GM21619 (cell line): Measurements from ENCODE around the gene MPEG1.

ENCODE experiments used
- ATAC-seq: cut with Tn5 transposase; IDR thresholded peaks from one replicate; pipeline ENCODE4 v1.9.1; 2021; ENCODE audit not compliant: unreplicated experiment

Gene MPEG1

DNA sequence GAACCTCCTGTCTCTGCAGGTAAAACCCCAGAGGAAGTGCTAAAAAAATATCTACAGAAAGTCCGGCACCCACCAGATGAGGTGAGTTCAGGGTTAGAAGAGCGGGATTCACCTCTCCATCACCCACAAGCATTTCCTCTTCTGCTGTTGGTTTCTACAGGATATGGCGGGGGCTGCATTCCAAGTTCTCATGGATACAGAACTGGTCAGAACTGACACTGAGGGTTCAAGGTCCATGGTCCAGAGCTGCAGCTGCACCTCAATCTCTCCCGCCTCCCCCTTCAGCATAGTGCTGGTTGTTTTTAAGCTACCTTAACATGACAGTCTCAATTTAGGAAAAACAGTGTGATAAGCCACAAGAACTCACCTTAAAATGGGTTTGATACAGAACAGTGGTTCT, 21.6 kb downstream of the MPEG1 start:
- ATAC-seq: no peak

DNA sequence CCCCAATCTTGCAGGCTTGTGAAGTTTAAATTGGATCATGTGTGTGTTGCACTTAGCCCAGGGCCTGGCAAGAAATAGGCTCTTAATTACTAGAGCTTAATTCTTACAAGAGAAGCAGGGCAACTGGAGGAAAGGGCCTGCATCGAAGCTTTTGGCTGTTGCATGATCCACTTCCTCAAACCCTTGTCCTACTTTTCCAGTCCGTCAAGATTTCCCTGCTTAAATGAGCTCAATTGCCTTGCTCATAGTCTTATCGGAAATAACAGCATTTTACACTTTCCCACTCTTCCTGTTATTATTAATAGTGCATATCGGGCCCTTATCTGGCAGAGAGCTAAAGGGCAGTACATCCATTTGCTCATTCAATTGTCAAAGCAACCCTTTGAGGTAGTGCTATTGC, 22.7 kb downstream of the MPEG1 start:
- no peak for ATAC-seq

DNA sequence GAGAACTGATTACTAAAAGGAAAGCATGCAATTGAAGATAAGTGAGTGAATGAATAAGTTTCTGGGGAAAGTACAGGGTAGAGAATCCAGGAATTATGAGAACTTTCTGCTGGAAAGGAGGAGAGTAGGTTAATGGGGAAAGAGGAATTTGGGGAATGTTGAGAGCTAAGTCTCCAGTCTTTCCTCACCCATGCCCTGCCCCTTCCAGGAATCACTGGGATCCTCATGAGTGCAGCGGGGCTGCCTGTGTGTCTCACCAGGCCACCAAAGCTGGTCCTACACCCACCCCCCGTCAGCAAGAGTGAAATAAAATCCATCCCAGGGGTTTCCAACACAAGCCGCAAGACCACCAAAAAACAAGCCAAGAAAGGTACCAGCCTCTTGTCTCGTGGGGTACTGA, 23.8 kb downstream of the MPEG1 start:
- no peak for ATAC-seq

DNA sequence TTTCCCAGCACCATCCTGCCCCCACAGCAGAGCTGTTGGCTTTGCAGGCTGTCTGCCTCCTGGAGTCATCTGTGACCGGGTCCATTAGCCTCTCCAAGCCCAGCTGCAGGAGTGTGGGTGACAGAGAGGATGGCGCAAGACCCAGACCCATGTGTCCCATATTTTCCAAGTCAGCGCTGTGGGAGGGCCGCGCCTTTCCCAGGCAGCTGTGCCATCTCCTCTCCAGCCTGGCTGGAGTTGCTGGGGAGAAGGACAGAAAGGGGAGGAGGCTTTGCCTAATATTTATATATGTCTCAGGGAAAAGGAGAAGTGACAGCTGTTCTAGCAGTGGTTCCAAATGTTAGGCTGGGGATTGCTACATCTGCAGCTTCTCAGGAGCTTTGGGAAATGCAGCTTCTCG, 25.1 kb downstream of the MPEG1 start:
- ATAC-seq: no peak

DNA sequence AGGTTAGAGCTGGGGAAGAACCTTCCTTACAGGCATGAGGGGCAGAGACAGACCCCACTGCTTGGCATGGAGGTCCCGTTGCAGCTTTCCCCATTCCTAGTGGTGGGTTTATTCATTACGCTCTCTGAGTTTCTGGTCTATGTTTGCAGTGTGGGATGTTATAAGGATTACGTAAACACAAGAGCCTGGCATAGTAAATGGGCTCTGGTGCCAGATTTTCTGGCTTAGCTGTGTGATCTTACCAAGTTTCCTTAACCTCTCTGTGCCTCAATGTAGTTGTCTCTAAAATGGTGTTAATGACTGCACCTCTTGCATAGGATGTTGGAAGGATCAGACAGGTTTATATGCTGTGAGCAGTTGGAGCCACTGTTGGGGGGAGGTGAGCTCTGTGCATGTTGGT, 25.7 kb downstream of the MPEG1 start:
- ATAC-seq: no peak

DNA sequence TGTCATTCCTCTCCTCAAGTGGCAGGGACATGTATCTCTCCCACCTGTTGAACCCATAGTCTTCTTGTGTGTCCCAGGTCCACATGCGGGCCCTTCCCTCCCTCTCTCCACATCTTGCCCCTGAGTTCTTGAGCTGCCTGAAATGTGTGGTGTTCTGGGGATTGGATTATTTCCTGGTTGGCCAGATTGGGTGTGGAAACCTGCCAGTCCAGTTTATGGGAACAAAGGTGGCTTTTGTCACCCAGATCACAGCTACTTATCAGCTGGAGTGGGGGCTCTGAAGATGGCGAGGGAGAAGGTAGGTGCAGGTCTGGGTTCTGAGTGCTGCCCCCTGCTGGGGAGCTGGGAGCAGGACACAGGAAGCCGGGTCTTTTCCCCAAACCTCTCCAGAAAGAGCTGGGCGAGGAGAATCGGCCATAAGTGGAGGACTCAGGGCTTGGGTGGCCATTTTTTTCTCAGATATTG, 26.6 kb downstream of the MPEG1 start:
- ATAC-seq: peak; percentile 70

DNA sequence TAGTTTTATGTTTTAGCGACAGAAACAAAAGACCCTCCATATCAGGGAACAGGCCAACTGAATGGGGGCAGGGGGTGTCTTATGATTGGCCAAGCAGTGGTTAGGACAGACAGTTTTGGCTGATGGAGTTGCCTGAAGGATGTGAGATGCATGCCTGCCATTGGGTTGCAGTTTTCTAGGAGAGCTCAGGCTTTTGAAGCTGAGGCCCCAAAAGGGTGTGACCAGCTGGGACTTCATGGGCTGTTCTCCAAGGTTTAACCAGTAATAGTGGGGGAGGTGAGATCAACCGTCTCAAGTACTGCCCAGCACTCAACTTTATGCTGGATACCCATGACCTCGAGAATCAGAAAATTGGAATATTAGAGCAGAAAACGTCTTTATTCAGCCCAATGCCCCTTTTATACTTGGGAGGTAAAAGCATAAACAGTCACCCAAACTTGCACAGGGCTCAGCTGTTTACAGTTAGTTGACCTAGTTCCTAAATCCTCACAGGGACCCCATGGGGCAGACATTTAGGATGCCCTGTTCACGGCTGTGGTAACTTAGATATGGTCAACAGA, 27.3 kb downstream of the MPEG1 start:
- ATAC-seq: no peak

DNA sequence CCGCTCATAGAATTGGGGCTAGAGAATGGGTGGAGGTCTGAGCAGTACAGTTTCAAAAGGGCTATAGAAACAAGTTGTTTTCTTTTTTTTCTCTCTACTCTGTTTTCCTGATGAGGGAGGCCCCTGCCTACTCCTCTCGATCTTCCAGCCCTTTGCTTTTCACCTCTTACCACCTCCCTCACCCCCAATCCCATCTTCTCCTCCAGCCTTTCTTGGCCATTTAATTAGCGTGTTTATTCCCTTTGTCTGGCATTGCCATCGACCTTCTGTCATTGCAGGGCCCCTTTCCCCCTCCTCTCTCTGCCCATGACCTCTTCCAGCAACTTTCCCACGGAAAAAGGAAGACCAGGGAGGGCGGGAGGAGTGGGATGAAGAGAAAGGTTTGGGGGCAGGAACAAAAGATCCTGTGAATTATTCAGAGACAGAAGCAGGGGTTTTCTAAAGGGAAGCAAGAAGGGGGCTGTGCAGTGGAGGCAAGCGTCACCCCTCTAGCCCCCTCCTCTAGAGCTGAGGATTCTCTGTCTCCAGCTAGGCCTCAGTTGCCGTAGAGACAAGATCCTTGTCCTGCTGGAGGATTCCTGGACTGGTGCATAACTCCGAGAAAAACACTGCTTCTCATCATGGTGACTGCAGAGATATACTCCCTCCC, 27.9 kb downstream of the MPEG1 start:
- ATAC-seq: no peak

DNA sequence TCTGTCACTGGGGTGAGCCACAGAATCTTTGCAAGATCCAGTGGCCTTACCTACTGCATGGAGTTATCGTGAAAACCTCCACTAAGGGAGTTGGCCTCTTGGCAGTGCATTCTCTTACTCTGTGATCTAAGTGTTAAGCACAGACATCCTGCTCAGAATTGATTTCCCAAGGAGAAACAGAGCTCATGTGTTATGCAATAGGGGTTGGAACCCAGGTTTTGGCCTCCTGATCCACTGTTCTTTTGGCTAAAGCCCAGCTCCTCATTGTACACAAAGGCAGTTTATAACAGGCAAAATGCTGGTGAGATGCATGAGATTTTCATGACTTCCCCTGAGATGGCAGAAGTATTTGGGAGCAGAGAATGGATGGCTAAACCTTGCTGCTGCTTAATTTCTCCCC, 29.0 kb downstream of the MPEG1 start:
- no peak for ATAC-seq

DNA sequence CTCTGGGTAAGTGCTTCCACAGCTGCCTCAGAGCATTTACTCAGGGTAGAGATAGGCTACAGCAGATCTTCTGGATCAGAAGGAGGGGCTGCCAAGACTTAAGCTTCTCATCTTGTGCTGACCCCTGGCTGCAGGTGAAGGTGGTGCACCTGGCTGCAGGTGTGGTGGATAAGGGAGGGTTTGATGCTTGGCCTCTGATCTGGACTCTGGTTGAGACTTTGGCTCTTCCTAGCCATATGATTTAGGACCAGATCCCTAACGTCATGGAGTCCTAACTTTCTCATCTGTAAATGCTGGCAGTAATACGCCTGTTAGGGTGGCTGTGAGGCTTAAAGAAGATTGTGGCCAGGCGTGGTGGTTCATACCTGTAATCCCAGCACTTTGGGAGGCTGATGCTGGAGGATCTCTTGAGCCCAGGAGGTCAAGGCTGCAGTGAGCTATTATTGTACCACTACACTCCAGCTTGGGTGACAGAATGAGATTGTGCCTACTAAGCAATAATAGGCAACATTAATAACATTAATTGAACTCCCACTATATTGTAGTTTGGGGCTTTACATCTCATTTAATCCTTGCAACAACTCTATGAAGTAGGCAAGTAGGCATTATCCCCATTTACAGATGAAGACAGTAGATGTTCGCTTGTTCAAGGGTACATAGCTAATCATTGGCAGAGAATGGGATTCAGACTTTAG, 30.1 kb downstream of the MPEG1 start:
- no peak for ATAC-seq

DNA sequence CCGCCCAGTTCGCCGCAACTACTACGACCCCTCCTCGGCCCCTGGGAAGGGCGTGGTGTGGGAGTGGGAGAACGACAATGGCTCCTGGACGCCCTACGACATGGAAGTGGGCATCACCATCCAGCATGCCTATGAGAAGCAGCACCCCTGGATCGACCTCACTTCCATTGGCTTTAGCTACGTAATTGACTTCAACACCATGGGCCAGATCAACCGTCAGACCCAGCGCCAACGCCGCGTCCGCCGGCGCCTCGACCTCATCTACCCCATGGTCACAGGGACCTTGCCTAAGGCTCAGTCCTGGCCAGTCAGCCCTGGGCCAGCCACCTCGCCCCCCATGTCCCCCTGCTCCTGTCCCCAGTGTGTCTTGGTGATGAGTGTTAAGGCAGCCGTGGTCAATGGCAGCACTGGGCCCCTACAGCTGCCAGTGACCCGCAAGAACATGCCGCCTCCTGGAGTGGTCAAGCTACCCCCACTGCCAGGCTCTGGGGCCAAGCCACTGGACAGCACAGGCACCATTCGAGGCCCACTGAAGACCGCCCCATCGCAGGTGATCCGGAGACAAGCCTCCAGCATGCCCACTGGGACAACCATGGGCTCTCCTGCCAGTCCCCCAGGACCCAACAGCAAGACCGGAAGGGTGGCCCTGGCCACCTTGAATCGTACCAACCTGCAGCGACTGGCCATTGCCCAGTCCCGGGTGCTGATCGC, 30.8 kb downstream of the MPEG1 start:
- no peak for ATAC-seq

DNA sequence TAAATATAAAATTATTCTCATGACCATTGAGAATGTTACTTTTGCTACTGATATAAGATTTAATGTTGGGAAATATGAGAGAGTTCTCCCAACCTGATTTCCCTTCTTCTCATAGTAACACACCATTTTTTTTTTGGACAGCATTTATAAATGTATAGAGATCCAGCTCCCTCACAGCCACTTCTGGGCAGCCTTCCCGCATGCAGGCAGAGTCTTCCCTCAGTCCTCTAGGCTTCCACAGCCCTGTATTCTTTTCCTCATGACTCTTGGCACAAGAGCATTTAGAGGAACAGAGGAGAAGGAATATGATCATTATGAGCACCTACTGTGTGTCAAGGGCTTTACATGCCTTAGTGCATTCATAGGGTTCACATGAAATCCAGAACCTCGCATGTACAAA, 31.8 kb downstream of the MPEG1 start:
- no peak for ATAC-seq

DNA sequence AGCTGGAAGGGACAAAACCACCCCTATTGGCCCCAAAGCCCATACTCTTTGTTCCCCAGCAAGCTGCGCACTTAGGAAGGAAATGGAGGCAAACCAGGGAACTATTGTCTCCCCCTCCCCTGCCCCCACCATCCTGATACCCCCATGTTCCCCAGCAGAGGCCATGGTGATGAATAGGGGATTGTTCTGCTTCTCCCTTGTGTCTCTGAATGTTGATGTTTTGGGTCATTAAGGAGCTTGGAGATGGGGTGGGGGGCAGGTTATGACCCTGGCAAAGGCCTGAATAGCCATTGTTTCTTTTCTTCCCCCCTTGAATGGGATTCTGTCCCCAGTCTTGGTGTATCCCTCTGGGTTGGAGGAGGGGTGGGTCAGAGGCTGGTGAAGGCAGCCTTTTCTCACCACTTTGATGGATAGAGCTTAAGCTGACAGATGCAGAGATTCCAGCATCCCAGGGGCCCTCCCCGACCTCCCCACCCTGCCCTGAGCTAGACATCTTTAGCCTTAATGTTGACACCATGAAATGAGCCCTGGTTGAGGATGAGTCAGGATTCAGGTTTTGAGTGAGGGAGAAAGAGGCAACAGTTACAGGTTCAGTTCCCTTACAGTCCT, 32.5 kb downstream of the MPEG1 start:
- no peak for ATAC-seq

DNA sequence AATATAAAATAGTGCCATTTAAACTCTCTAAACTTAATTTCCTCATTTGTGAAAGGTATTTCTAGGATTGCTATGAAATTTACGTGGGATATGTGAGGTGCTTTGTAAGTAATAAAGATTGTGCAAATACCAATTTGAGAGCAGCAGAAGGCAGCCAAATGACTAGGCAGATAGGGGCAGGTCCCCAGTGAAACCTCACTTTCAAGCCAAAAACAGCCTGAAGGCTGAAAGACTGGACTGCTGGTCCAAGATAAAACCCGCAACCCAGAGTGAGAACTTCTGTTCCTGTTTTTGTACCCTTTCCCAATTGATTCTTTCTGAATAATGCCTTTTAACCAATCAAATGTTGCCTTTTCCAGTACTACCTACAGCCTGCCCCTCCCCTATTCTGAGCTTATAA, 33.6 kb downstream of the MPEG1 start:
- no peak for ATAC-seq

DNA sequence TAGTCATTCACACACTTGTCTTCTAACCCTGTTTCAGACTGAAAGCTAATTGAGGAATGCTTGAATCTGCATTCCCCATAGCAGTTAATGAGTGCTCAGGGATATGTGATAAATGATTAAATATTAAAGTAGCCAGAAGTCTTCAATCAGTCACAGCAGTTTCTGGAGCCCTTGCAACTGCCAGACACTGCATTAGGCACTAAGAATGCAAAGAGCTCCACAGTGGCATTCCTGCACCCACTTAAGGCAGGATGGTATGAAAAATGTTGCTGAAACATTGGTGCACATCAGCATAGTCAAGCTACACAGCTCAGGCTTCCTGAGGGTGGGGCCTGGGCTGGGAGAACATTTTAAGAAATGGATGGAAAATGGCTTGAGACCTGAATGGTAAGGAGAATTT, 34.3 kb downstream of the MPEG1 start:
- no peak for ATAC-seq

DNA sequence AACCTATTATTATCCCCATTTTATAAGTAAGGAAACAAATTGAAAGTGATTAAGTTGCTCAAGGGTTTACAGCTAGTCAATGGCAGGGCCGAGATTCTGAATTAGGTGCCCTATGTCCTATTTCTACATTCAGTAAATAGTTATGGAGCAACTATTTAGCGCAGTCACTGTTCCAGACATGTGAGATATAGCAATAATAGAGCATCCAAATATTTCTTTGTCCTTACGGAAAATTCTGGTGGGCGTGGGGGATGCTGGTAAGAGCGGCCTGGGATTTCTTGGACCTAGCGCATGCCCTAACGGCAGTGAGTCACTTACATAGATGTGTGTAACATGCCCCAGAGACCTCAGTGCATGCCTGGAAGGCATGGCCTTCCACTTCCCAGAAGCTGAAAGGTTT, 36.4 kb downstream of the MPEG1 start:
- no peak for ATAC-seq

DNA sequence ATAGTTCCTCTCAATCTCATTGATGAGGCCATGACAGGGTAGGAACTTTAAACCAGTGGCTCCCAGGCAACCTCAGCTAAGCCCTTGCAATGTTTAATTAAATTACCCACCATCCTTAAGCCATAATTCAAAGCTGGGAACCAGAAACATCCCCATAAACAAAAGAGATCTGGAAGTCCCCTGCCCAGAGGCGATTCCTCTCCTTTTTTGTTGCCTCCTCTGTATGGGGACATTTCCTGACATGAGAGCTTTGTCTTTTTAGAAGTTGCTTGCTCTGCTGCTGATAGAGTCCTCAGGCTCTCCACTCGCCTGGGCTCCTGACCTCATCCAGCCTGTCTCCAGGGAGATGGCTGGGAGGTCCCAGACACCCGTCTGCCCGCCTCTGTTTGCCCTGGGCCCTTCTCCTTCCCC, 37.6 kb downstream of the MPEG1 start:
- ATAC-seq: no peak

DNA sequence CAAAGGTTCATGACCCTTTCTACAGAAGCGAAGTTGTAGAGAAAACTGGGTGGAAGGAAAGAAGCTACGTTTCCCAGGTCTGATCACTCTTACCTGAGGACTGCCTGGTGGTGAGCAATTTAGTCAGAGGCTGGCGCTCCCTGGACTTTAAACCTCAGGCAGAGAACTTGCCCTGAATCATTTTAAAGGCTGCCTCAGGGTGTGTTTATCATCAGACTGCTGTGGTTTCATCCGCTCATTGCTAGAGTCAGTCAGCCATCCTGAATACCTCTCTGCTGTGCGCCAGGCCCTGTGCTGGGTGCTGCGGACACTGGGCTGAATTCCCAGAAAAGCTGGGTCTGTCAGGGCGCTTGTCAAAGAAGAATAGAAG, 38.1 kb downstream of the MPEG1 start:
- no peak for ATAC-seq

DNA sequence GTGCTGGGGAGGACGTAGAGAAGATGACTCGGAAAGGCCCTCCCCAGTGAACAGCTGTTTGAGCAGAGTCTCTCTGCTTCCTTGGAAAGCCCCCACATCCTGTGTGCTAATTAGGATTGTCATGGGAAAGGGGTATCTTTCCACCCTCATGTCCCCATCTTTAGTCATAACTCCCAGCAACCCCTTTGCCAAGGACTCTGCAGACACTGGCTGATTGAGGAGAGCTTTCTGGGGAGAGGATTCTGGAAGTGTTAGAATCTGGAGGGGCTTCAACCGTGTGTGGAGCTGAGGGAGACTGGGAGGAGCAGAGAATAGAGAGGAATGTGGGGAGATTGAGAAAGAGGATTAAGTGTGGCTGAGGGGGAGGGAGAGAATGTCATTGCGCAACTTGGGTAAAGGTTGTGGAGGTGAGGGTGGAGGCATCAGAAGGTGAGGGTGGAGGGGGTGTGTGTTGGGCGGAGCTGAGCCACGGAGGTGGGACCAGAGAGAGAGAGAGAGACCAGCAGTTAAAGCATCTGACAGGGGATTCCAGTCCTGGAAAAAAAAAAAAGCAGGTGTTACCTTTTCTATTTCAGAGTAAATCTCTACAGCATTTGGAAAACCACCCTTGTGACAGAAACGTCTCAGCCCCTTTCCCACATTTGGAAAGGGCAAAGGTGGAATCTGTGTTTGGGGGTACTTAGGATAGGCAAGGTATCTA, 38.6 kb downstream of the MPEG1 start:
- ATAC-seq: no peak

DNA sequence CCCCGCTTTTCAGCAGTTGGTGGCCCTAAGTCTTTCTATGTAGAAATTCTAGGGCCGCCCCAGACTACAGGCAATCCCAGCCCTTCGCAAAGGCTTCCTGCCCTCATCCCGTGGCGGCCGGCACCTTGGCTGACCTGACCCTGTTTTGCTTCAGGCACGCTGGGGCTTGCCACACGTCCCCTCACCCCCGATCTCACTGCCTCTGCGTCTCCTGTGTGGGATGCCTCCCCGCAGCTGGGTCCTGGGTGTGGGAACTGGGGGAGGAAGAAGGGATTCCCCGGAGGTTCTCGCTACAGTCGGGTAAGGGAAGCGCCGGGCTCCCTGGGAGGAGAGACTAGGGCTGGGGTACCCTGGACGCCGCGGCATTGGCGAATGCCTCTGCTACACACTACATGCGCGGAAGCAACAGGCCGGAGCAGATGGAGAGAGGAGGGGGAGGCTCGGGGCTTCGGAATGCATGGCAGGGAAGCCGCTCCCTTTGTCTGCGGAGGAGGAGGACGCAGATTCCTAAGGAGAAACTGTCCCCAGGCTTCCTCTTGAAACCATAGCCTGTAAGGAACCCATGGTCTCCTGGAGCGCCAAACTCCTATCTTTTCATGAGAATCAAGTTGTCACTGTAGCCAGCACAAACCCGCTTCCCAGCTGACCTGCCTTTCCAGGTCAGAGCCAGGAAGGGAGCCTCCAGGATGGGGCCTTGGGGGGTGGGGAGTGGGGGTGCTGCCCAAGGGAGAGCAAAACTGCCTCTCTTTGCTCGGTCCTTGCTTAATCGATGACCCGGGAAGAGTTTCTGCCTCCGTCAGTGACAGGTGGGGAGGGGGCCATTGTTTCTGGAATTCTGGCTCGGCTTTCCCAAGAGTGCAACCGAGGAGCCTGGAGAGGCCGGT, 39.4 kb downstream of the MPEG1 start:
- peak; percentile 0 for ATAC-seq
